H1 (cell line): ENCODE data around the gene LY6G6C. TPM values are rescaled to one million over a fixed set of nuclear protein-coding genes. Genes with fewer than 3 reads are reported as not detected.

ENCODE experiments used
- CTCF ChIA-PET: fragments of 300-600 bp; sonication (Branson Sonifier 250); formaldehyde crosslinking; loops from one replicate; lab custom pipeline; 2021; ENCODE audit not compliant: partially characterized antibody; lab: Charles Lee
- POLR2A ChIA-PET: fragments of 300-600 bp; sonication (Branson Sonifier 250); formaldehyde crosslinking; loops from one replicate; lab custom pipeline; 2021; ENCODE audit warnings: inconsistent platforms; ENCODE audit not compliant: partially characterized antibody; lab: Charles Lee
- DNase-seq, 2 experiments: peaks; one replicate each; pipeline versions ENCODE4 v3.0.0 to v3.0.0-alpha.2; 2010 to 2022; ENCODE audit warnings: low spot score in 2 of 2, low read depth in 1 of 2, mixed read lengths in 1 of 2
- FAIRE-seq: peaks from 2 replicates; lab custom pipeline; 2011; peaks lifted over from hg19 to GRCh38; lab: Jason Lieb, UNC
- H2AFZ ChIP-seq: 2 replicates; pipeline ENCODE4 v1.8.1; 2012; ENCODE audit warnings: low read length, inconsistent platforms
- H2AK5ac ChIP-seq: 2 replicates; pipeline ENCODE4 v1.6.1; 2013; ENCODE audit warnings: low read depth, low read length
- H2BK120ac ChIP-seq: replicated peaks from 2 replicates; pipeline ENCODE3; 2013; ENCODE audit warnings: low read depth, low read length, inconsistent platforms
- H2BK12ac ChIP-seq: 2 replicates; pipeline ENCODE4 v1.6.1; 2013; ENCODE audit warnings: low read depth, low read length
- H2BK15ac ChIP-seq: 2 replicates; pipeline ENCODE4 v1.6.1; 2013; ENCODE audit warnings: low read length
- H2BK20ac ChIP-seq: 2 replicates; pipeline ENCODE4 v1.6.1; 2013; ENCODE audit warnings: low read length
- H2BK5ac ChIP-seq: 2 replicates; pipeline ENCODE4 v1.6.1; 2013; ENCODE audit warnings: low read depth, low read length
- H3K14ac ChIP-seq: 2 replicates; pipeline ENCODE4 v1.6.1; 2013; ENCODE audit warnings: inconsistent platforms; ENCODE audit not compliant: insufficient read length
- H3K18ac ChIP-seq: 2 replicates; pipeline ENCODE4 v1.6.1; 2013; ENCODE audit warnings: low read length; ENCODE audit errors: extremely low read depth
- H3K23ac ChIP-seq: 2 replicates; pipeline ENCODE4 v1.6.1; 2013; ENCODE audit warnings: inconsistent platforms; ENCODE audit not compliant: insufficient read length
- H3K23me2 ChIP-seq: 2 replicates; pipeline ENCODE4 v1.6.1; 2013; ENCODE audit warnings: low read depth, low read length
- H3K27ac ChIP-seq: 2 replicates; pipeline ENCODE4 v1.6.1; 2011; ENCODE audit warnings: low read depth, low read length, inconsistent platforms
- H3K27me3 ChIP-seq, 4 experiments: replicated peaks in 1 of 4; 1 replicate in 1 of 4; 2 replicates in 3 of 4; pipeline versions ENCODE4 v1.6.1 to v1.8.1; 2011 to 2013; ENCODE audit warnings: low read length in 3 of 4, mild to moderate bottlenecking in 3 of 4, inconsistent platforms in 2 of 4, mixed read lengths in 2 of 4, moderate library complexity in 1 of 4; ENCODE audit not compliant: control insufficient read depth in 3 of 4, insufficient read depth in 3 of 4; ENCODE audit errors: extremely low read depth in 1 of 4
- H3K36me3 ChIP-seq, 4 experiments: 2 replicates each; pipeline versions ENCODE4 v1.6.1 to v1.8.1; 2011 to 2013; ENCODE audit warnings: mild to moderate bottlenecking in 4 of 4, low read length in 3 of 4, moderate library complexity in 2 of 4, control low read depth in 1 of 4, inconsistent platforms in 1 of 4; ENCODE audit not compliant: insufficient read depth in 4 of 4, control insufficient read depth in 2 of 4
- H3K4ac ChIP-seq: replicated peaks from 2 replicates; pipeline ENCODE3; 2013; ENCODE audit warnings: low read length, low read depth, mixed read lengths, inconsistent platforms; ENCODE audit not compliant: insufficient read length
- H3K4me1 ChIP-seq, 4 experiments: replicated peaks in 1 of 4; 1 replicate in 1 of 4; 2 replicates in 3 of 4; pipeline versions ENCODE4 v1.6.1 to v1.8.1; 2011 to 2013; ENCODE audit warnings: low read length in 3 of 4, inconsistent platforms in 2 of 4, mixed read lengths in 1 of 4; ENCODE audit not compliant: insufficient read depth in 4 of 4, control insufficient read depth in 3 of 4
- H3K4me2 ChIP-seq, 2 experiments: 2 replicates each; pipeline versions ENCODE4 v1.6.1 to v1.8.1; 2011 to 2013; ENCODE audit warnings: low read depth in 2 of 2, low read length in 2 of 2, control low read depth in 1 of 2, inconsistent platforms in 1 of 2, mild to moderate bottlenecking in 1 of 2; ENCODE audit not compliant: insufficient read depth in 1 of 2
- H3K4me3 ChIP-seq, 4 experiments: fragments of 200-600, 300-600 bp in 1 of 4; sonication (generic), shearing (Covaris generic), sonication (Bioruptor Twin) in 1 of 4; 2 replicates each; pipeline versions ENCODE4 v1.5.1 to v1.8.1; 2011 to 2016; ENCODE audit warnings: low read length in 4 of 4, low read depth in 3 of 4, control low read depth in 2 of 4, inconsistent platforms in 2 of 4, mild to moderate bottlenecking in 2 of 4, mixed read lengths in 1 of 4, moderate library complexity in 1 of 4; ENCODE audit not compliant: insufficient read depth in 2 of 4; ENCODE audit errors: extremely low read depth in 1 of 4
- H3K56ac ChIP-seq: replicated peaks from 2 replicates; pipeline ENCODE3; 2013; ENCODE audit warnings: low read depth, mild to moderate bottlenecking, mixed read lengths, low read length, inconsistent platforms; ENCODE audit not compliant: insufficient read length
- H3K79me1 ChIP-seq: 2 replicates; pipeline ENCODE4 v1.6.1; 2013; ENCODE audit warnings: low read depth, low read length, control low read depth
- H3K79me2 ChIP-seq, 2 experiments: 2 replicates each; pipeline versions ENCODE4 v1.6.1 to v1.8.1; 2012 to 2013; ENCODE audit warnings: low read length in 2 of 2, mild to moderate bottlenecking in 2 of 2, inconsistent platforms in 1 of 2; ENCODE audit not compliant: insufficient read depth in 2 of 2, control insufficient read depth in 1 of 2
- H3K9ac ChIP-seq, 4 experiments: replicated peaks in 1 of 4; 1 replicate in 1 of 4; 2 replicates in 3 of 4; pipeline versions ENCODE4 v1.6.1 to v1.8.1; 2011 to 2013; ENCODE audit warnings: low read depth in 3 of 4, low read length in 3 of 4, control low read depth in 2 of 4, mild to moderate bottlenecking in 2 of 4, moderate library complexity in 2 of 4, inconsistent platforms in 1 of 4; ENCODE audit errors: extremely low read depth in 1 of 4
- H3K9me3 ChIP-seq, 2 experiments: 2 replicates each; pipeline versions ENCODE4 v1.6.1 to v1.8.1; 2012 to 2013; ENCODE audit warnings: mild to moderate bottlenecking in 2 of 2, moderate library complexity in 2 of 2, control low read depth in 1 of 2, inconsistent platforms in 1 of 2, low read depth in 1 of 2, low read length in 1 of 2, mixed read lengths in 1 of 2; ENCODE audit not compliant: insufficient read depth in 2 of 2
- H4K20me1 ChIP-seq, 2 experiments: replicated peaks in 1 of 2; 2 replicates each; pipeline versions ENCODE3 to v1.8.1; 2011 to 2013; ENCODE audit warnings: inconsistent platforms in 2 of 2, low read length in 2 of 2, mild to moderate bottlenecking in 1 of 2; ENCODE audit not compliant: insufficient read depth in 2 of 2, control insufficient read depth in 1 of 2
- H4K5ac ChIP-seq: 2 replicates; pipeline ENCODE4 v1.6.1; 2013; ENCODE audit warnings: low read length, low read depth, mixed read lengths, inconsistent platforms; ENCODE audit not compliant: insufficient read length
- H4K8ac ChIP-seq: 2 replicates; pipeline ENCODE4 v1.8.0; 2013; ENCODE audit warnings: mild to moderate bottlenecking, moderate library complexity, low read length, inconsistent platforms; ENCODE audit not compliant: insufficient read depth; ENCODE audit errors: extremely low read depth
- H4K91ac ChIP-seq: replicated peaks from 2 replicates; pipeline ENCODE3; 2013; ENCODE audit warnings: low read length, mixed read lengths, inconsistent platforms; ENCODE audit not compliant: insufficient read length
- ATF2 ChIP-seq: IDR thresholded peaks from 2 replicates; pipeline ENCODE4 v1.6.1; 2012; ENCODE audit warnings: low read length, inconsistent platforms
- CREB1 ChIP-seq: IDR thresholded peaks from 2 replicates; pipeline ENCODE4 v1.6.1; 2012; ENCODE audit warnings: inconsistent platforms
- E2F6 ChIP-seq: IDR thresholded peaks from 2 replicates; pipeline ENCODE4 v1.6.1; 2012; ENCODE audit warnings: inconsistent platforms
- KDM5A ChIP-seq: fragments of 200-600 bp; IDR thresholded peaks from 2 replicates; pipeline ENCODE4 v1.7.1; 2012; ENCODE audit warnings: mild to moderate bottlenecking, low read length, inconsistent platforms, mixed read lengths
- POLR2A ChIP-seq, 2 experiments: IDR thresholded peaks; 1 replicate in 1 of 2; 2 replicates in 1 of 2; pipeline ENCODE4 v1.6.1; 2011; ENCODE audit warnings: low read depth in 2 of 2, low read length in 2 of 2, mild to moderate bottlenecking in 2 of 2; ENCODE audit errors: control extremely low read depth in 1 of 2
- POLR2AphosphoS5 ChIP-seq: IDR thresholded peaks from 2 replicates; pipeline ENCODE4 v1.6.1; 2011; ENCODE audit warnings: low read depth, low read length
- RBBP5 ChIP-seq: IDR thresholded peaks from 2 replicates; pipeline ENCODE4 v1.7.1; 2012; ENCODE audit warnings: low read depth, mild to moderate bottlenecking, inconsistent platforms, low read length, moderate library complexity, borderline replicate concordance
- SIRT6 ChIP-seq: IDR thresholded peaks from one replicate; pipeline ENCODE4 v1.7.1; 2012; ENCODE audit warnings: low read length, inconsistent platforms
- SUZ12 ChIP-seq: fragments of 200-600 bp; sonication (generic); IDR thresholded peaks from 2 replicates; pipeline ENCODE4 v1.6.1; 2012; ENCODE audit warnings: mild to moderate bottlenecking, inconsistent platforms, low read length, moderate library complexity, mixed read lengths
- WGBS, 2 experiments: shearing (Covaris generic) in 1 of 2; methylation state at CpG; one replicate each; pipeline versions ENCODE4 v1.1.6 to v1.1.7; 2013 to 2015; ENCODE audit warnings: low lambda C conversion rate in 2 of 2, mixed read lengths in 2 of 2, inconsistent platforms in 1 of 2, low coverage in 1 of 2, missing lambda C conversion rate in 1 of 2; ENCODE audit not compliant: insufficient replicate concordance in 2 of 2, insufficient coverage in 1 of 2, insufficient read length in 1 of 2; ENCODE audit errors: extremely low coverage in 1 of 2, missing lambda C conversion rate in 1 of 2; 5-methylcytosine and 5-hydroxymethylcytosine counted together
- polyA plus RNA-seq, 7 experiments: library from polyadenylated mRNA; depleted of rRNA in 3 of 7; stranded (reverse) in 5 of 7; unstranded in 2 of 7; fragments of >200 nt in 5 of 7; fragments of 200-250 nt in 2 of 7; gene quantifications; 1 replicate in 5 of 7; 2 replicates in 1 of 7; 4 replicates in 1 of 7; pipeline versions ENCODE4 v1.2.1 to v1.2.3, GENCODE V29; 2011 to 2013; ENCODE audit warnings: missing spikeins in 2 of 7, mixed read lengths in 2 of 7
- total RNA-seq: library from RNA; stranded (reverse); fragmentation: NEBNext Ultra II Directional; extraction: Animal tissue kit (Norgen Biotek cat#: 25700); gene quantifications from 2 replicates; pipeline ENCODE4 v1.2.1, GENCODE V29; 2021

The LY6G6C gene
- total and polyA plus RNA-seq, 2 of the 8 experiments (the other 6 are each of a cell fraction or from before 2014, with no cell fraction given) = 0.23 TPM; not detected in 1

DNA sequence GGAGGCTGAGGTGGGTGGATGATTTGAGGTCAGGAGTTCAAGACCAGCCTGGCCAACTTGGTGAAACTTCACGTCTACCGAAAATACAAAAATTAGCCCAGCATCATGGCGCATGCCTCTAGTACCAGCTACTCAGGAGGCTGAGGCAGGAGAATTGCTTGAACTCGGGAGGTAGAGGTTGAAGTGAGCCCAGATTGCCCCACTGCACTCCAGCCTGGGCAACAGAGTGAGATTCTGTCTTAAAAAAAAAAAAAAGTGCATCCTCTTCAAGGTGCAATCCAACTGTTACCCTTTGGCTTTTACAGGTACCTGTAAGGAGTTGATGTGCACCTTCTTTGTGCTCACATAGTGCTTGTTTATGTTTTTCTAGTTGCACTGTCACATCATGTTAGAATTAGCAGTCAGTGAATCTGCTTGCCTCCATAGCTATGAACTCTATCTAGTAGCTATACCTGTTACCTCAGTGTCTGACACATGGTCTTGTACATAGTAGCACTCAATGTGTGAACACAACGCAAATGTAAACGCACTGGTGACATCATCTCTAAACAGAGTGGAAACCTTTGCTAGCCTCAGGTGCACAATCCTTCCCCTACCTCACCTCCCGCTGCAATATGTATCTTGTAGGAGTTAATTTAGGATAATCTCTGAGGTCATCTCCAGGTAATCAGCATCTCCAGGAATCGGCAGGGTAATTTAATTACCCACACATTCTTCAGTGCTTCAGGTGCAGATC is 27.9 kb upstream of the LY6G6C start:
- Histone ChIP-seq H3K9ac (no peak overlapping the region), H2AK5ac (no peak overlapping the region), H3K9me3 (no peaks in the 10 kb centered on the region), H3K4me1 (no peaks in the 10 kb centered on the region), H4K5ac (no peak overlapping the region), H3K36me3 (peaks cover 0 to 7% (median 0%) of the 10 kb centered on the region in 4 experiments; a peak in 2 of 8 replicates), H3K27ac (no peak overlapping the region), H3K18ac (no peak overlapping the region), H3K23ac (no peak overlapping the region), H4K8ac (no peak overlapping the region), H3K14ac (no peak overlapping the region), H3K79me2 (no peaks in the 10 kb centered on the region), H3K23me2 (no peaks in the 10 kb centered on the region), H3K56ac (no peak overlapping the region), H4K20me1 (no peaks in the 10 kb centered on the region), H2BK120ac (no peak overlapping the region), H2BK15ac (no peak overlapping the region), H3K27me3 (no peaks in the 10 kb centered on the region), H3K79me1 (no peaks in the 10 kb centered on the region), H3K4me2 (no peak overlapping the region), H2BK20ac (no peak overlapping the region), H2AFZ (no peak overlapping the region), H3K4ac (no peak overlapping the region), H2BK5ac (no peak overlapping the region), H3K4me3 (no peak overlapping the region), H2BK12ac (no peak overlapping the region), H4K91ac (no peak overlapping the region)
- FAIRE-seq (no peak), DNase-seq (no peak)
- ChIA-PET POLR2A (interaction anchor here (0.7 to 4.8 kb wide), 10 partner anchors 9 to 219 kb away, joined by 3 to 33 read pairs (median 3); partner anchors contain the start of genes HSPA1B, MSH5 and VARS1), CTCF (interaction anchor here (0.6 to 4.2 kb wide), 11 partner anchors 9 to 1634 kb away, joined by 3 to 25 read pairs (median 3); partner anchors contain the start of genes CLIC1, DDAH2 and MSH5)
- 93% methylated on average over 8 of the region's 8 CpGs; no CpG with 5 or more reads in 1 of the 2 experiments for WGBS, 2 experiments
- TF ChIP-seq E2F6 = no peak
- TF ChIP-seq KDM5A = no peak
- TF ChIP-seq CREB1 = no peak
- TF ChIP-seq POLR2AphosphoS5 = no peak
- no peak for TF ChIP-seq ATF2
- TF ChIP-seq RBBP5 = no peak
- no peak for TF ChIP-seq SUZ12
- no peak for TF ChIP-seq SIRT6
- no peak for TF ChIP-seq POLR2A (IDR thresholded peaks at IDR 0.05; ENCODE audit: control extremely low read depth in 1 of 2, low read depth in 2 of 2, low read length in 2 of 2)
